Measurements from ENCODE around the gene SLC10A3.
"Not testable (repeated sequence)": the region's sequence is repeated elsewhere in the genome, so short reads cannot be mapped to it uniquely, and the experiment has no call there.

Gene SLC10A3

GRCh38 chrX:154509455-154509854 is 19.0 kb upstream of the SLC10A3 start:
- no peak overlapping the region for H3K4me3 ChIP-seq (ENCODE audit: low read depth, low read length)
- TF ChIP-seq, protein P1, sequence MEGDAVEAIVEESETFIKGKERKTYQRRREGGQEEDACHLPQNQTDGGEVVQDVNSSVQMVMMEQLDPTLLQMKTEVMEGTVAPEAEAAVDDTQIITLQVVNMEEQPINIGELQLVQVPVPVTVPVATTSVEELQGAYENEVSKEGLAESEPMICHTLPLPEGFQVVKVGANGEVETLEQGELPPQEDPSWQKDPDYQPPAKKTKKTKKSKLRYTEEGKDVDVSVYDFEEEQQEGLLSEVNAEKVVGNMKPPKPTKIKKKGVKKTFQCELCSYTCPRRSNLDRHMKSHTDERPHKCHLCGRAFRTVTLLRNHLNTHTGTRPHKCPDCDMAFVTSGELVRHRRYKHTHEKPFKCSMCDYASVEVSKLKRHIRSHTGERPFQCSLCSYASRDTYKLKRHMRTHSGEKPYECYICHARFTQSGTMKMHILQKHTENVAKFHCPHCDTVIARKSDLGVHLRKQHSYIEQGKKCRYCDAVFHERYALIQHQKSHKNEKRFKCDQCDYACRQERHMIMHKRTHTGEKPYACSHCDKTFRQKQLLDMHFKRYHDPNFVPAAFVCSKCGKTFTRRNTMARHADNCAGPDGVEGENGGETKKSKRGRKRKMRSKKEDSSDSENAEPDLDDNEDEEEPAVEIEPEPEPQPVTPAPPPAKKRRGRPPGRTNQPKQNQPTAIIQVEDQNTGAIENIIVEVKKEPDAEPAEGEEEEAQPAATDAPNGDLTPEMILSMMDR (IDR thresholded peaks at IDR 0.05; ENCODE audit: low read depth, low read length) = no peak

- no peak overlapping the region for H3K4me3 ChIP-seq (ENCODE audit: low read depth, low read length)
- TF ChIP-seq, protein P1 (IDR thresholded peaks at IDR 0.05; ENCODE audit: low read depth, low read length) = no peak
Measured at GRCh38 chrX:154508384-154508745, 17.9 kb upstream of the SLC10A3 start.

GRCh38 chrX:154507673-154508383 is 17.4 kb upstream of the SLC10A3 start:
- TF ChIP-seq, protein P1 (IDR thresholded peaks at IDR 0.05; ENCODE audit: low read depth, low read length) = no peak
- no peak overlapping the region for H3K4me3 ChIP-seq (ENCODE audit: low read depth, low read length)

DNA sequence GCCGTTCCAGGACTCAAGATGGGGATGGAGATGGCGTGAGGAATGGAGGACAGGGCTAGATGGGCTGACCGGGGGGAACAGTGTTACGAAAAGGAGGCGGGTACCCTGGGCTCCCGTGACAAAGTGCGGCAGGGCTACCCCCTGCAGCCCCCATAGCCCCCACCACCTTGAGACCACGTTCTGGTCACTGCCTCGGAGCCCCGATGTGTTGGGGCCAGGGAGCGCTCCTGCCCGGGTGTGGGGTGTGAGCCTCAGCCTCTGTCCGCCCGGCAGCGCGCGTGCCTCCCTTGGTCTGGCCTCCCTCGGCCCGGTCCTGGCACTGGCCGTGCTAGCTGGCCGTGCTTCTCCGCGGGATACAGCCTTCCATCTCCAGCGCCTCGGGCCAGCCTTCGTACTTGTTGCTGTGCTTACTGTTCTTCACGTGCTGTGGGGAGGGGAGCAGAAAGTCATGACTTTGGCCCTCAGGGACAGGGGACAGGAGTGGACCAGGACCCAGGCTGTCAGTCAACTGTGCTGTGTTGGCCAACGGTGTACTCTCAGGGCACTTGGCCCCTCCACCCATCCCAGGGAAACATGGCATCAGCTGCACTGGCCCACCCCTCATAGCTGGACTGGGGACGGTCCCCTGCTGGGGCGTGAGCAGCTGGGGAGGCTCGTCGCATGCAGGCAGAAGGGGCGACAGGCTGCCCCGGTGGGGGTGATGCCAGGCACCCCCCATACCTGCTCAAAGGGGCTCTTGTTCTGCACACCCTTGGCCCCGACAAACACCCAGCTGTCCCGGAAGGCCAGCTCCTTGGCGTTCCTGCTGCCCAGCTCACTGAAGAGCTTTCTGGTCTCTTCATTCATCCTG is 16.3 kb upstream of the SLC10A3 start:
- TF ChIP-seq, protein P1 (IDR thresholded peaks at IDR 0.05; ENCODE audit: low read depth, low read length) = no peak
- H3K4me3 ChIP-seq (ENCODE audit: low read depth, low read length) = no peak overlapping the region

DNA sequence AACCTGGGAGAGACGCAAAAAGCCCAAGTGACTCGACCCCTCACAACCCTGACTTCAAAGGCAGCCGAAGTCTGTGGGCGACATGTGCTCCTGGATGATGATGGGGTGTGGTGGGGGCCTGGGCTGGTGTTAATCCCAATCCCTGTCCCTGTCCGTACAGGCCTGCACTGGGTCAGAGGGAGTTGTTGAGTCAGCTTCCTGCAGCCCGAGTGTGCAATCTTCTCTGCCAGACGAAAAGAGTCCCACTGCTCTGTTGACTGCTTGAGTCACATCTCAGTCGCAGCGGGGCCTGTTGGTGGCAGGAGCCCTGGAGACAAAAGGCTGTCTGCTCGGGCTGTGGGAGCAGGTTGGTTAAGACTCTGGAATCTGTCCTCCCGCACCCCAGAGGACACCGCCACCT is 15.3 kb upstream of the SLC10A3 start:
- no peak overlapping the region for H3K4me3 ChIP-seq (ENCODE audit: low read depth, low read length)
- TF ChIP-seq, protein P1 (IDR thresholded peaks at IDR 0.05; ENCODE audit: low read depth, low read length) = no peak

GRCh38 chrX:154502989-154503388 is 12.6 kb upstream of the SLC10A3 start:
- no peak overlapping the region for H3K4me3 ChIP-seq (ENCODE audit: low read depth, low read length)
- TF ChIP-seq, protein P1 (IDR thresholded peaks at IDR 0.05; ENCODE audit: low read depth, low read length) = no peak

- H3K4me3 ChIP-seq (ENCODE audit: low read depth, low read length) = no peak overlapping the region
- TF ChIP-seq, protein P1 (IDR thresholded peaks at IDR 0.05; ENCODE audit: low read depth, low read length) = no peak
Measured at GRCh38 chrX:154502098-154502497, 11.7 kb upstream of the SLC10A3 start.

- not testable (repeated sequence) for H3K4me3 ChIP-seq (ENCODE audit: low read depth, low read length)
Measured at GRCh38 chrX:154501423-154501822, 11.0 kb upstream of the SLC10A3 start.

- not testable (repeated sequence) for H3K4me3 ChIP-seq (ENCODE audit: low read depth, low read length)
Measured at GRCh38 chrX:154496591-154497137, 6.2 kb upstream of the SLC10A3 start.
